Stimulated activated CD4-positive, alpha-beta T cell treated with anti-CD3 and anti-CD28 coated beads, Interleukin-2, amount 100 ng/mL, for 4 hours (primary cell): ENCODE measurements around the gene C4BPB.
A peak's percentile ranks its signal among the peaks of the same experiment; 100 is the strongest.

Experiments used
- DNase-seq: peaks from one replicate; pipeline ENCODE4 v3.0.0-alpha.2; 2020; ENCODE audit warnings: low read depth

The C4BPB gene

DNA sequence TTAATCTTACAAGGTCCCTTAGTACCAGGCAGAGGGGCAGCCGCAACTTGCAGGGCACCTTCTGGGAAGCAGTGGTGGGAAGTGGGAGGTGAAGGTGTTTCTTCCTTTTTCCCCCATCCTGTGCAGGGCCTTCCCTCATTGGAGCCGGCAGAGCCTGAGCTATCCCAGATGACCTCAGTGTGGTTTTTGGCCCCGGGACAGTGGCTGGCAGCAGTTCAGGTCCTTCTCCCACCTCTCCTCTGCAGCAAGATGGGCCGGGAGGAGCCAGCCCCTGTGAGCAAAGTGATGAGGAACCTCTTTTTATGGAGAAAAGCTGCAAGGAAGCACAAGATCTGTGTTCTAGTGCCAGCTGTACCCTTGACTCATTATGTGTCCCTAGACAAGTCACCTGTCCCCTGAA is 28.8 kb upstream of the C4BPB start:
- DNase-seq: no peak

GRCh38 chr1:207060596-207060995 is 28.1 kb upstream of the C4BPB start:
- no peak for DNase-seq

GRCh38 chr1:207062058-207062457 is 26.6 kb upstream of the C4BPB start:
- DNase-seq: no peak

DNA sequence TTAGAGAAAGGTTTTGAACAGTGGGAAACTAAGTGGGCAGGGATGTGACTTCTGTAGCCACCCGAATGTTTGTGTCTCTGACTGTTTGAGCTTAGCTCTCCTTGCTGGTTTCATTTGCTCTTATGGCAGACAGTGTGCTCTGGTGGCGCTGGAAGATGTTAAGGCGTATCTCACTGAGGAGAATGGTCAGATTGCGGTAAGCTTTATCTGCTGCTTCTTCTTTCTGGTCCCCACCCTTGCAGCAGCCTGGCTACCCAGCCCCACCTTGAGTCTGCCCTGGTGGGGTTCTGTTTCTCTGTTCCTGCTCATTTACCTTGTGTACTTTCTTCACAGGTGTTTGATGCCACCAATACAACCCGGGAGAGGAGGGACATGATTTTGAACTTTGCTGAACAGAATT is 25.6 kb upstream of the C4BPB start:
- no peak for DNase-seq

- no peak for DNase-seq
Observed at GRCh38 chr1:207064561-207064960, 24.1 kb upstream of the C4BPB start.

DNA sequence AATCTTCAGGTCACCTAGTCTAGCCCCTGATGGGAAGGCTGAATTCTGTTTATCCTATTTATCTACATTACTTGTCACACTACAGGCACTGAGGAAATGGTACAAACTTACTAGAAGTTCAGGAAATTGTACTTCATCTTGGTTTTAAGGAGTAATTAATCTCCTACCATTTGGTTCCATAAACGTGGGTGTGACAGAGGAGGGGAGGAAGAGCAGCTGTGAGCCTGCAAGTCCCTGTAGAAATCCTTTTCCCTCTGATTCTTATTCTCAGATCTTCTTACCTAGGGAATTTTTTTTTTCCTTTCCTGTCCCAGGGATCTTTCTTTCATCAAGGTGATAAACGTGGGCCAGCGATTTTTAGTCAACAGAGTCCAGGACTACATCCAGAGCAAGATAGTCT is 21.5 kb upstream of the C4BPB start:
- DNase-seq: no peak

GRCh38 chr1:207067665-207068064 is 21.0 kb upstream of the C4BPB start:
- DNase-seq: no peak

DNA sequence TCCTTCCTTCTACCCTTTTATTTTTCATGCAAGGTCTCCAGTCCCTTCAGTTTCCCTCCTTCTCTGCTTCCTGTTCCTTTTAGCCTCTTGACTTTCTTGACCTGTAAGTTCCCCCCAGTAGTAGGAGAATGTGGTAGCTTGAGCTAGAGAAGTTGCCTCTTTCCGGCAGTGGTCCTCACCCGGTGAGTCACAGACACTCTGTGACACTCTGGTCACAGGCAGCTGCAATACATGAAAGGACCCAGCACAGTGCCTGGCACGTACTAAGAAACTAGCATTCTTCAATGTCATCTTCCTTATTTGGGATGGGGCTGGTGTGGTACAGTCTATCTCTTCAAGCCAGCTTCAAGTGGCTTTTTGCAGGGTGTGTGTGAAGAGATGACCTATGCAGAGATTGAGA is 19.6 kb upstream of the C4BPB start:
- DNase-seq: no peak

- no peak for DNase-seq
Observed at GRCh38 chr1:207069858-207070506, 18.7 kb upstream of the C4BPB start.

GRCh38 chr1:207070811-207071210 is 17.8 kb upstream of the C4BPB start:
- no peak for DNase-seq

GRCh38 chr1:207071426-207071825 is 17.2 kb upstream of the C4BPB start:
- no peak for DNase-seq

DNA sequence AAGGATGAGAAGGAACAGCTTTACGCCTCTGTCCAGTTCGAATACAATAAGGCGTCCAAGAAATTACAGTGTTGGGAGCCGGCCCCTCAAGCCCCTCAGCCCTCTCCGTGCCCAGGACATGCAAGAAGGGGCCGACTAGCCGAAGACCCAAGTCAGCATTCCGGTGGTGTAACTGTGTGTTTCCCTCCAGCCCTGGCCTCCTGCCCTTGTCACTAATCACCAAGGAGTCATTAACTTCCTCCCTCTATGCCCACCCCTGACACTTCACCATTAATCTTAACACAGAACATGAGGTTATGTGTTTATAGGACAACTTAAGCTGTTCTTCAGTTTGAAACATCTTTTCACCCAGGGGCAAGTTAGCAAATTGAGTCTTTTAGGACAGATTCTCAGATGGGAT is 16.4 kb upstream of the C4BPB start:
- DNase-seq: no peak

DNA sequence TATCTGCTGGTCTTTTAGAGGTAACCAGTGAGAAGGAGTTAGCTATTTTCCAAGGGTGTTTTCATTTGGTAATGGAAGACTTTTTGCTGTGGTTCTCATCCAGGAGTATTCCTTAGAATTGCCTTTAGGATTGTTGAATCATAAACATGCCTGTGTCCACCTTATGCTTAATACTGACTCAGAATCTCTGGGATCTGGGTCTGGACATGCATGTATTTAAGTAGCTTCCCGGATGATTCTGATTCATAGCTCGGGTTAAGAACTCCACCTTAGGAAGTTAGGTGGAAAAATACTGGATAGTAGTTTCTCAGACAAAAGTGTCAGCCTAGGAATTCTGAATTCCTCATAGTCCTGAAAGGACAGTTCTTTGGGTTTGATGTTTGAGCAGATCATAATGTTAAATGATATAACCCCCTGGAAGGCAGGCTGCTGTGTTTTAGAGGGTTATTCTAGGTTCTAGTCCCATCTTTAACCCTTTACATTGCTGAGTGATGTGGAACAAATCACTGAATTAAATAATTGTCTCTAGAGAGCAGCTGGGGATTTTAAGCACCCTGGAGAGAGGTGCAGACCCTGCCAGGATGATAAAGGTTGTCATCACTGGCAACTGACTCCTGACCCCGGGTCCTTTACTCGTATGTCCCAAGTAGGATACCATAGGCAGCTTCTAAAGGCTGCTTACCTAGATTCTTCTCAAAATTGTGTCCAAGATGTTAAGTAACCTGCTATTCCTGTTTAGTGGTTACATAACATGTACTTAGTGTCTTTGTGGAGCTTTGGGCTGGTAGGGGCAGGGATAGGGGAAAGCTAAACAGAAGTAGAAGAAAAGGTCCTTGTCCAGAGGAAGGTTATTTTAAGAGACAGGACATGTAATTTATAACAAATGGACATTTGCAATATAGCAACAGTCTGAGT is 14.5 kb upstream of the C4BPB start:
- no peak for DNase-seq

GRCh38 chr1:207076181-207076955 is 12.3 kb upstream of the C4BPB start:
- no peak for DNase-seq

GRCh38 chr1:207077012-207077411 is 11.6 kb upstream of the C4BPB start:
- DNase-seq: no peak

- peak; percentile 45 for DNase-seq
Observed at GRCh38 chr1:207077470-207078377, 10.9 kb upstream of the C4BPB start.

DNA sequence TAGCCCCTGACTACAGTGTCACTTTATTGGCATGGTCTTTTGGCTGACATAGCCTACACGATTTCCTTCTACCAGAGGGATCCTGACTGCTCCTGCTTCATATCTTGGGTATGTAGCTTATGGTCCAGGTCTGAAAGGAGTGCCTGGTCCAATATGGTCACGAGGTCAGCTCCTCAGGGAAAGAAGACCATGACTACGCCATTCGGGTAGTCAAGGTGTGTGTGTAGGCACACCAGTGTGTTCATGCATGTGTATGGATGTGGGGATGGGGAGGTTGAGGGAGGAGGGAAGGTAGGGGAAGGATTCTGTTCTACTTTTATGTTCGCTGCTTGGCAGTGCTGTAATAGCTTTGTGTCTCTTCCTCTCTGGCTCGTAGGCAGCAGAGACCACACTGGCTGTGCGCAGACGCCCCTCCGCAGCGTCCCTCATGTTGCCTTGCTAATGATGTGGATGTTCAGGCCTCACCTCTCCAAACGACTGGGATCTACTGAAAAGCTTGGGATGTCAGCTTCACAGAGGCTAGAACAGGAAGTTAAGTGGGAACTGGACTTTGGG is 10.0 kb upstream of the C4BPB start:
- DNase-seq: no peak

GRCh38 chr1:207079706-207080241 is 8.9 kb upstream of the C4BPB start:
- DNase-seq: no peak

- no peak for DNase-seq
Observed at GRCh38 chr1:207081088-207081487, 7.6 kb upstream of the C4BPB start.

GRCh38 chr1:207081806-207082205 is 6.9 kb upstream of the C4BPB start:
- no peak for DNase-seq

- DNase-seq: no peak
Observed at GRCh38 chr1:207084232-207084631, 4.4 kb upstream of the C4BPB start.
